Rectal smooth muscle tissue (tissue), 1 donor: Measurements from ENCODE around the gene KAT2B.
"Not testable (repeated sequence)": the region's sequence is repeated elsewhere in the genome, so short reads cannot be mapped to it uniquely, and the experiment has no call there.

ENCODE experiments used
- H3K27ac ChIP-seq: one replicate; pipeline ENCODE4 v1.7.0; 2013; ENCODE audit warnings: low read depth, low read length, inconsistent platforms
- H3K27me3 ChIP-seq: one replicate; pipeline ENCODE4 v1.7.0; 2013; ENCODE audit warnings: low read length; ENCODE audit not compliant: control insufficient read depth, insufficient read depth
- H3K36me3 ChIP-seq: one replicate; pipeline ENCODE4 v1.7.0; 2013; ENCODE audit warnings: low read length; ENCODE audit not compliant: control insufficient read depth, insufficient read depth
- H3K4me1 ChIP-seq: one replicate; pipeline ENCODE4 v1.7.0; 2013; ENCODE audit warnings: low read length; ENCODE audit not compliant: control insufficient read depth, insufficient read depth
- H3K4me3 ChIP-seq: one replicate; pipeline ENCODE4 v1.7.0; 2013; ENCODE audit warnings: low read length
- H3K9ac ChIP-seq: one replicate; pipeline ENCODE4 v1.7.0; 2013; ENCODE audit warnings: low read length

The KAT2B gene

GRCh38 chr3:20039765-20040547 lies at the start of gene KAT2B:
KAT2B (plus strand) TSS chr3:20040446; CDS start chr3:20040478, 32 bp downstream.
- H3K27me3 ChIP-seq: no peaks in the 10 kb centered on the region
- peak within 1 kb of the TSS; percentile 94 for H3K4me3 ChIP-seq
- H3K4me1 ChIP-seq: peaks cover 20% of the 10 kb centered on the region
- H3K27ac ChIP-seq: peak within 1 kb of the TSS; percentile 92
- H3K36me3 ChIP-seq: no peaks in the 10 kb centered on the region
- peak within 1 kb of the TSS; percentile 56 for H3K9ac ChIP-seq

- Histone ChIP-seq H3K27me3 (no peaks in the 10 kb centered on the region), H3K9ac (no peak overlapping the region), H3K4me3 (no peak overlapping the region), H3K27ac (no peak overlapping the region), H3K36me3 (no peaks in the 10 kb centered on the region), H3K4me1 (no peaks in the 10 kb centered on the region)
Measured at GRCh38 chr3:19994796-19995195, 45.5 kb upstream of the KAT2B start.

GRCh38 chr3:19997502-19997901 lies 42.7 kb upstream of the KAT2B start:
- H3K4me3 ChIP-seq: no peak overlapping the region
- no peaks in the 10 kb centered on the region for H3K36me3 ChIP-seq
- H3K4me1 ChIP-seq: no peaks in the 10 kb centered on the region
- H3K27me3 ChIP-seq: no peaks in the 10 kb centered on the region
- H3K9ac ChIP-seq: no peak overlapping the region
- no peak overlapping the region for H3K27ac ChIP-seq

GRCh38 chr3:20001932-20002331 lies 38.3 kb upstream of the KAT2B start:
- H3K4me1 ChIP-seq: no peaks in the 10 kb centered on the region
- no peak overlapping the region for H3K9ac ChIP-seq
- no peak overlapping the region for H3K27ac ChIP-seq

GRCh38 chr3:20007960-20008359 lies 32.3 kb upstream of the KAT2B start:
- Histone ChIP-seq H3K27me3 (no peaks in the 10 kb centered on the region), H3K4me1 (no peaks in the 10 kb centered on the region), H3K9ac (no peak overlapping the region), H3K36me3 (no peaks in the 10 kb centered on the region), H3K27ac (no peak overlapping the region), H3K4me3 (no peak overlapping the region)

More at GRCh38 chr3:20001932-20002331, 38.3 kb upstream of the KAT2B start:
- H3K4me3 ChIP-seq: no peak overlapping the region
- no peaks in the 10 kb centered on the region for H3K36me3 ChIP-seq
- no peaks in the 10 kb centered on the region for H3K27me3 ChIP-seq

- Histone ChIP-seq H3K27me3 (no peaks in the 10 kb centered on the region), H3K4me1 (no peaks in the 10 kb centered on the region), H3K9ac (no peak overlapping the region), H3K27ac (no peak overlapping the region), H3K4me3 (no peak overlapping the region), H3K36me3 (no peaks in the 10 kb centered on the region)
Measured at GRCh38 chr3:20008646-20009045, 31.6 kb upstream of the KAT2B start.

GRCh38 chr3:20012164-20012563 lies 28.1 kb upstream of the KAT2B start, which contains the start of gene PP2D1:
PP2D1 (minus strand) TSS chr3:20012264; CDS start chr3:20012072, 192 bp downstream.
- H3K9ac ChIP-seq: no peak within 1 kb of the TSS
- H3K36me3 ChIP-seq: no peaks in the 10 kb centered on the region
- no peaks in the 10 kb centered on the region for H3K27me3 ChIP-seq
- H3K27ac ChIP-seq: no peak within 1 kb of the TSS
- no peak within 1 kb of the TSS for H3K4me3 ChIP-seq
- no peaks in the 10 kb centered on the region for H3K4me1 ChIP-seq

GRCh38 chr3:20013396-20013795 lies 26.9 kb upstream of the KAT2B start:
- Histone ChIP-seq H3K9ac (no peak overlapping the region), H3K27me3 (no peaks in the 10 kb centered on the region), H3K27ac (no peak overlapping the region), H3K4me3 (no peak overlapping the region), H3K4me1 (no peaks in the 10 kb centered on the region), H3K36me3 (no peaks in the 10 kb centered on the region)

GRCh38 chr3:20015525-20015924 lies 24.7 kb upstream of the KAT2B start:
- H3K36me3 ChIP-seq: no peaks in the 10 kb centered on the region
- H3K4me1 ChIP-seq: no peaks in the 10 kb centered on the region
- H3K4me3 ChIP-seq: no peak overlapping the region
- H3K27me3 ChIP-seq: no peaks in the 10 kb centered on the region
- H3K27ac ChIP-seq: no peak overlapping the region
- no peak overlapping the region for H3K9ac ChIP-seq

- not testable (repeated sequence) for H3K4me3 ChIP-seq, H3K4me1 ChIP-seq, H3K27ac ChIP-seq, H3K36me3 ChIP-seq, H3K27me3 ChIP-seq, H3K9ac ChIP-seq
Measured at GRCh38 chr3:20016076-20016475, 24.2 kb upstream of the KAT2B start.

- Histone ChIP-seq H3K36me3 (no peaks in the 10 kb centered on the region), H3K9ac (no peak overlapping the region), H3K4me3 (no peak overlapping the region), H3K27ac (peak overlapping the region; percentile 18), H3K4me1 (peaks cover 6% of the 10 kb centered on the region), H3K27me3 (no peaks in the 10 kb centered on the region)
Measured at GRCh38 chr3:20022954-20023622, 17.2 kb upstream of the KAT2B start.

- H3K27ac ChIP-seq: peak overlapping the region; percentile 18
- no peak overlapping the region for H3K9ac ChIP-seq
- H3K4me1 ChIP-seq: peaks cover 6% of the 10 kb centered on the region
- H3K4me3 ChIP-seq: no peak overlapping the region
- no peaks in the 10 kb centered on the region for H3K27me3 ChIP-seq
- no peaks in the 10 kb centered on the region for H3K36me3 ChIP-seq
Measured at GRCh38 chr3:20023623-20024405, 16.4 kb upstream of the KAT2B start.
